ENCODE data around the gene PDE2A. TPM values are rescaled to one million over a fixed set of nuclear protein-coding genes. Genes with fewer than 3 reads are reported as not detected.

The PDE2A gene
- total and polyA plus RNA-seq, 8 donors, result 8.4 to 13.8 (median 11.2) TPM

DNA sequence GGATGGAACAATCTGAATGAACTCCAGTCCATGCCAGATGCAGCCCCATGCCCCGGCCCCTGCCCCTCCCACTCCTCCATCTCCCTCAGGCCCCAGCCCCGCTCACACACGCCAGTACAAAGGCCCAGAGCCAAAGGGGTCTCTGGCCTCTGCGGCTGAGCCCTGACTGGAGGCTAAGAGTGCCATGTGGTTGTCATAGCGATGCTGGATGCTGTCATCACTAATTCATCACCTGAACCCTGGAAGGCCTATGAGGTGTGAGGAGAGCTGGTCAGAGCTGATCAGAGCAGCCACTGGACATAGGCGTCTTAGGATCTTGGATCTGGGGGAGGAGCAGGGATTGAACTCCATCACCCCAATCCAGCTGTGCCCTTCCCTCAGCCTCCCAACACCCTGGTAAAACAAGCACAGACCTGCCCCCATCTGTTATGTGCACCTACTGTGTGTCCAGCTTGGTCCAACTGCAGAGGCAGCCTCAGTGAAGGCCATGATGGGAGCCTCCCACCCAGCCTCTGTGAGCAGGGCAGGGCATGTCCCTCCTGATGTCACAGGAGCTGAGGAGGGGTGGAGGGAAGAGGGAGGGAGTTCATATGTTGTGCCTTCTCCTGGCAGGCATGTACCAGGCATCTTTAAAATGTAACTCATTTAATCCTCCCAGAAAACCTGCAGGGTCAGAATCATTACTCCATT lies 16.7 kb downstream of the PDE2A start:
- Histone ChIP-seq H3K4me1 (no peaks in the 10 kb centered on the region), H3K4me3 (no peak overlapping the region), H3K27me3 (peaks cover 0 to 26% of the 10 kb centered on the region in 2 donors), H3K27ac (no peak overlapping the region), H3K36me3 (no peaks in the 10 kb centered on the region), H3K9me3 (no peaks in the 10 kb centered on the region)
- no peak for ATAC-seq
- DNase-seq, result no peak
- intact Hi-C loops (cut with DNase I), result no loop called here
- TF ChIP-seq, protein P1, sequence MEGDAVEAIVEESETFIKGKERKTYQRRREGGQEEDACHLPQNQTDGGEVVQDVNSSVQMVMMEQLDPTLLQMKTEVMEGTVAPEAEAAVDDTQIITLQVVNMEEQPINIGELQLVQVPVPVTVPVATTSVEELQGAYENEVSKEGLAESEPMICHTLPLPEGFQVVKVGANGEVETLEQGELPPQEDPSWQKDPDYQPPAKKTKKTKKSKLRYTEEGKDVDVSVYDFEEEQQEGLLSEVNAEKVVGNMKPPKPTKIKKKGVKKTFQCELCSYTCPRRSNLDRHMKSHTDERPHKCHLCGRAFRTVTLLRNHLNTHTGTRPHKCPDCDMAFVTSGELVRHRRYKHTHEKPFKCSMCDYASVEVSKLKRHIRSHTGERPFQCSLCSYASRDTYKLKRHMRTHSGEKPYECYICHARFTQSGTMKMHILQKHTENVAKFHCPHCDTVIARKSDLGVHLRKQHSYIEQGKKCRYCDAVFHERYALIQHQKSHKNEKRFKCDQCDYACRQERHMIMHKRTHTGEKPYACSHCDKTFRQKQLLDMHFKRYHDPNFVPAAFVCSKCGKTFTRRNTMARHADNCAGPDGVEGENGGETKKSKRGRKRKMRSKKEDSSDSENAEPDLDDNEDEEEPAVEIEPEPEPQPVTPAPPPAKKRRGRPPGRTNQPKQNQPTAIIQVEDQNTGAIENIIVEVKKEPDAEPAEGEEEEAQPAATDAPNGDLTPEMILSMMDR (IDR thresholded peaks at IDR 0.05), result no peak

DNA sequence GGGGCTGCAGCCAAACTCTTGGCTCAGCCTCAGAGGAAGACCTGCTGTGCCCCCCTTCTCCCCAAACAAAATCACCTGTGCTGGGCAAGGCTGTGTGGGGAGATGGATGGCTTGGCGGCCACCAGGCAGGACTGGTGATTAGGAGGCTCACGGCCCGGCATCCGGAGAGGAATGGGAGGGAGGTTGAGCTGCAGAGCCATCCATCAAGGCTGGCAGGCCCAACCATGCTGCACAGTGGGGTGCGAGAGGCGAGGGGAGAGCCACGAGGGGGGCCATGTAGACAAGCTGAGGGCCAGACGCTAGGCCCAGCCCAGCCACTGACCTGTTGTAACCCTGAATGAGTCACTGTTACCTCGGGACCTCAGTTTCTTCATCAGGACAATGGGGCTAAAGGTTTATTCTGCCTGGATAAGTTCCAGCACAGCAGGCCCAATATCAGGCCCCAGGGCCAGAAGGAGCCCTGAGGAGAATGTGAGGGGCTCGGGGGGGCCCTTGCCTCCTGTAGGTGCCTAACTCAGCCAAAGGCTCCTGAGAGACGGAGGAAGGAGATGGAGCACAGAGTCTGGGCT lies 18.2 kb downstream of the PDE2A start:
- ATAC-seq (no peak), DNase-seq (peak in 1 of 4 donors; percentile 78)
- H3K9me3 ChIP-seq, result no peaks in the 10 kb centered on the region
- H3K4me3 ChIP-seq, result no peak overlapping the region
- H3K4me1 ChIP-seq, result no peaks in the 10 kb centered on the region
- peaks cover 0 to 26% of the 10 kb centered on the region in 2 donors for H3K27me3 ChIP-seq
- no peaks in the 10 kb centered on the region for H3K36me3 ChIP-seq
- intact Hi-C loops (cut with DNase I), result no loop called here
- TF ChIP-seq, protein P1 (IDR thresholded peaks at IDR 0.05), result no peak
- H3K27ac ChIP-seq, result no peak overlapping the region

DNA sequence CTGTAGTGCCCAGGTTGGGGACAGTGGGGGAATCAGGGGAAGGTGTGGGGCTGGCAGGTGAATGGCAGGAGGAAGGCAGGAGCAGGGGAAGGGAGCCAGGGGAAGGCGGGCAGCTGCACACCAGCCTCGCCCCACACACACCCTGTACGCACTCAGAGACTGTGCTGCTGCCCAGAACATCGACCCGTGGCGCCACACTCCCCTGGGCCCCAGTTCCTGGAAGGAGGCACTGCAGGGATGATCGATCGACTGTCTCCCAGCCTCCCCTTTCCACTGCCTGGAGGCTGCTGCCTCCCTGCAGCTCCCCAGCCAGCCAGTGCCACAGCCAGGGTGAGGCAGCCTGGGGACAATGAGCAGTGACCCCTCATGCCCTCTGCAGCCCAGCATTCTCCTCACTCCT lies 19.2 kb downstream of the PDE2A start:
- TF ChIP-seq, protein P1 (IDR thresholded peaks at IDR 0.05), result no peak
- Histone ChIP-seq H3K27me3 (peaks cover 0 to 26% of the 10 kb centered on the region in 2 donors), H3K36me3 (no peaks in the 10 kb centered on the region), H3K4me3 (no peak overlapping the region), H3K27ac (no peak overlapping the region), H3K4me1 (no peaks in the 10 kb centered on the region), H3K9me3 (no peaks in the 10 kb centered on the region)
- ATAC-seq (no peak), DNase-seq (no peak)
- intact Hi-C loops (cut with DNase I), result no loop called here

DNA sequence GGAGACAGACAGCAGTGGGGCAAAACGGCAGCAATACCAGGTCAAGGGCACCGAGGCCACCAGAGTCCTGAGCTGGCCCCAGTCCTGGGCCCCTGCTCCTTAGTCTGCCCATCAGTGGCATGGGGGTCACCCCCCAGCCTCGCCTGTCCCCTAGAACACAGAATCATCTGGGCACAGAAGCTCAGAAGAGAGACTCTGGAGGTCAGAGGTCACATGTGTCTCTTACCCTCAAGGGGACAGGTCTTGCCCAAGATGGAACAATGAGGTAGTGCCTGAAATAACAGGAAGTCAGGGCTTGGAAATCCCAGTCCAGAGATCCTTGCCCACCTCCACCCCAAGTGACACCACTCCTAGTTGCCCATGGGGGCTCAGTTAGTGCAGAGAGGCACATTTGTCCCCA lies 20.6 kb downstream of the PDE2A start:
- ATAC-seq (no peak), DNase-seq (no peak)
- no peaks in the 10 kb centered on the region for H3K9me3 ChIP-seq
- intact Hi-C loops (cut with DNase I), result no loop called here
- TF ChIP-seq, protein P1 (IDR thresholded peaks at IDR 0.05), result no peak
- no peaks in the 10 kb centered on the region for H3K4me1 ChIP-seq
- peaks cover 0 to 17% of the 10 kb centered on the region in 2 donors for H3K27me3 ChIP-seq
- H3K4me3 ChIP-seq, result no peak overlapping the region
- H3K36me3 ChIP-seq, result no peaks in the 10 kb centered on the region
- H3K27ac ChIP-seq, result no peak overlapping the region

DNA sequence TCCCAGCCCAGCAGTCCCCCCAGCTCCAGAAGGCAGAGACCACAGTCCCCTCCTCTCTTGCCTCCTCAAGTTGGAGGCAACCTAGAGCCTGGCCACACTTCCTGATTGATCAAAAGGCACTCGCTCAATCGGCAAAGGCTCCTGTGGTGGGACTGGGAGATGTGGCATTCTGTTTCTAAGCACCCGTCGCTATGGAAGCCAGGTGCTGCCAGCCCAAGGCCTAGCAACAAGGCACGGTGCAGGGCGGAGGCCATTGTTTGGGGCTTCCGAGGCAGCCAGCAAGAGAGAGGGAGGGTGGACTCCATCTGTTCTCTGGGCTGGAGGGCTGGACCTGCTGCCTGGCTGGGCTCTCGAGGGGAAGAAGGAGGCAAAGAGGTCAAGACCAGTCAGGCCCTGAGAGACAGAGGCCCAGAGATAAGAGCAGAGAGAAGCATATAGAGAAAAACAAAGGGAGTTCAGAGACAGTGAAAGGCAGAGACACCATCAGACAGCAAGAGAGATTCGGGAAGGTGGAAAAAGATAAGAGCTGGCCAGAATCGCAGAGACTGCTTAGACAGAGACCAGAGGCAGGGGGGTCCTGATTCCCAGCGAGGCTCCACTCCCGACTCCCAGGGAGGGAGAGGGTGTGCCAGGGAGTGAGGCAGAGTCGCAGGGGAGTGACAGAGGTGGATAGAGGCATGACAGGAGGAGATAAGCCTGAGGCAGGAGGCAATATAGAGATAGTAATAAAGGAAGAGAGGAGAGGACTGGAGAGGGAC lies 21.2 kb downstream of the PDE2A start:
- intact Hi-C loops (cut with DNase I), result no loop called here
- ATAC-seq, result no peak
- DNase-seq, result no peak
- H3K36me3 ChIP-seq, result no peaks in the 10 kb centered on the region
- H3K27me3 ChIP-seq, result peaks cover 0 to 11% of the 10 kb centered on the region in 2 donors
- no peak overlapping the region for H3K4me3 ChIP-seq
- H3K9me3 ChIP-seq, result no peaks in the 10 kb centered on the region
- no peak overlapping the region for H3K27ac ChIP-seq
- TF ChIP-seq, protein P1 (IDR thresholded peaks at IDR 0.05), result no peak
- no peaks in the 10 kb centered on the region for H3K4me1 ChIP-seq

All from left lung (tissue), 10 donors.